ENCODE measurements around the gene VAV3. TPM values are rescaled to one million over a fixed set of nuclear protein-coding genes. Genes with fewer than 3 reads are reported as not detected.

Gene VAV3
- total and polyA plus RNA-seq, 9 of the 15 experiments (the other 6 are each of a cell fraction or from before 2014, with no cell fraction given): not detected

GRCh38 chr1:107858323-107858722 lies 106.7 kb downstream of the VAV3 start:
- H3K79me2 ChIP-seq (ENCODE audit: control insufficient read depth, insufficient read depth, low read length): no peaks in the 10 kb centered on the region
- no peaks in the 10 kb centered on the region for H4K20me1 ChIP-seq (replicated peaks; ENCODE audit: control insufficient read depth, insufficient read depth, low read length)
- WGBS (ENCODE audit: insufficient coverage, low coverage, missing lambda C conversion rate): 1% methylated on average over 5 of the region's 5 CpGs
- in situ Hi-C loops (cut with MboI): no loop called here
- no peak overlapping the region for H3K9ac ChIP-seq (ENCODE audit: insufficient read depth in 1 of 2, low read depth in 2 of 2, low read length in 2 of 2)
- no peaks in the 10 kb centered on the region for H3K36me3 ChIP-seq (ENCODE audit: control insufficient read depth, insufficient read depth, low read length)
- no peaks in the 10 kb centered on the region for H3K9me1 ChIP-seq (ENCODE audit: control insufficient read depth, insufficient read depth, low read length)
- ATAC-seq (no peak), DNase-seq (ENCODE audit: extremely low read depth in 1 of 4, low spot score in 3 of 4) (no peak), FAIRE-seq (no peak)
- TF ChIP-seq POLR3A (IDR thresholded peaks at IDR 0.05; ENCODE audit: borderline replicate concordance, extremely low read depth, insufficient read depth, insufficient read length) (no peak), BACH1 (tag; IDR thresholded peaks at IDR 0.05) (no peak), ADNP (tag; IDR thresholded peaks at IDR 0.05) (no peak), ZNF24 (IDR thresholded peaks at IDR 0.05) (no peak), RBM39 (optimal IDR thresholded peaks at IDR 0.05; ENCODE audit: low read depth, low read length) (no peak), TAF7 (tag; IDR thresholded peaks at IDR 0.05) (no peak), ARID3B (CRISPR knock-in tag; IDR thresholded peaks at IDR 0.05; ENCODE audit: borderline replicate concordance) (no peak)
- CTCF ChIA-PET (ENCODE audit: low intra/inter-chr PET ratio): no interaction called here
- no peaks in the 10 kb centered on the region for H3K4me1 ChIP-seq (replicated peaks in 1 of 2; ENCODE audit: control insufficient read depth in 2 of 2, insufficient read depth in 2 of 2, low read length in 2 of 2)
- POLR2A ChIA-PET: interaction anchor here (1.0 kb wide), 1 partner anchor 24 kb away, joined by 3 read pairs; no protein-coding TSS in a partner anchor
- H3K27ac ChIP-seq (ENCODE audit: extremely low read depth, low read depth, low read length): no peak overlapping the region
- intact Hi-C loops (cut with micrococcal nuclease): no loop called here
- H2AFZ ChIP-seq (ENCODE audit: low read depth, low read length): no peak overlapping the region
- H3K9me3 ChIP-seq (replicated peaks; ENCODE audit: control insufficient read depth, insufficient read depth, low read depth, low read length): no peaks in the 10 kb centered on the region
- H3K4me3 ChIP-seq: no peak overlapping the region
- H3K27me3 ChIP-seq (ENCODE audit: control insufficient read depth in 2 of 2, insufficient read depth in 2 of 2, low read length in 2 of 2): no peaks in the 10 kb centered on the region
- no TSS peak for BruUV-seq (replicated peaks)
- H3K4me2 ChIP-seq (ENCODE audit: insufficient read depth, low read length): no peak overlapping the region
